HEK293 (cell line): Measurements from ENCODE around the gene GRIN3A.

ENCODE experiments used
- CTCF ChIA-PET: fragments of 350-600 bp; formaldehyde crosslinking; extraction: SDS; loops from one replicate; lab custom pipeline; 2021; ENCODE audit warnings: antibody characterized with exemption; lab: Yijun Ruan, JAX
- POLR2A ChIA-PET: fragments of 300-600 bp; formaldehyde crosslinking; extraction: SDS; loops from one replicate; lab custom pipeline; 2020; ENCODE audit warnings: antibody characterized with exemption, inconsistent platforms; lab: Yijun Ruan, JAX
- H3K27ac ChIP-seq: fragments of 200-500 bp; sonication (Bioruptor generic); 2 replicates; pipeline ENCODE4 v1.5.1; 2014; ENCODE audit warnings: low read depth, low read length, control low read depth, inconsistent platforms; ENCODE audit errors: extremely low read depth
- H3K36me3 ChIP-seq, 2 experiments: fragments of 200-500 bp in 1 of 2; sonication (Bioruptor generic) in 1 of 2; 1 replicate in 1 of 2; 2 replicates in 1 of 2; pipeline ENCODE4 v1.5.1; 2014 to 2017; ENCODE audit warnings: inconsistent platforms in 2 of 2, low read length in 2 of 2; ENCODE audit not compliant: control insufficient read depth in 2 of 2, insufficient read depth in 1 of 2
- H3K4me1 ChIP-seq: fragments of 200-500 bp; sonication (Bioruptor generic); 2 replicates; pipeline ENCODE4 v1.5.1; 2014; ENCODE audit warnings: mild to moderate bottlenecking, low read length, inconsistent platforms; ENCODE audit not compliant: control insufficient read depth, insufficient read depth
- H3K4me3 ChIP-seq: 2 replicates; pipeline ENCODE4 v1.5.1; 2011; ENCODE audit warnings: low read depth, mild to moderate bottlenecking, control low read depth, low read length, moderate library complexity
- H3K9me3 ChIP-seq: fragments of 200-500 bp; sonication (Bioruptor generic); 2 replicates; pipeline ENCODE4 v1.5.1; 2014; ENCODE audit warnings: low read depth, low read length, inconsistent platforms; ENCODE audit not compliant: control insufficient read depth, insufficient read depth
- EGR2 ChIP-seq: fragments of 450-650 bp; formaldehyde crosslinking; IDR thresholded peaks from 2 replicates; pipeline ENCODE4 v1.5.1; 2016; ENCODE audit warnings: low read depth, missing biosample characterization, missing genetic modification characterization
- HIC1 ChIP-seq: fragments of 450-650 bp; formaldehyde crosslinking; IDR thresholded peaks from 2 replicates; pipeline ENCODE4 v1.5.1; 2016; ENCODE audit warnings: missing biosample characterization, missing genetic modification characterization
- KLF1 ChIP-seq: fragments of 450-650 bp; formaldehyde crosslinking; IDR thresholded peaks from 2 replicates; pipeline ENCODE4 v1.5.1; 2016; ENCODE audit warnings: missing biosample characterization, missing genetic modification characterization
- KLF7 ChIP-seq: fragments of 450-650 bp; formaldehyde crosslinking; IDR thresholded peaks from 2 replicates; pipeline ENCODE4 v1.5.1; 2016; ENCODE audit warnings: missing biosample characterization, missing genetic modification characterization, borderline replicate concordance
- MEIS1 ChIP-seq: sonication (generic); formaldehyde crosslinking; IDR thresholded peaks from 2 replicates; pipeline ENCODE4 v1.8.1; 2022; ENCODE audit warnings: missing genetic modification reagents, mild to moderate bottlenecking, borderline replicate concordance
- PRDM6 ChIP-seq: fragments of 450-650 bp; formaldehyde crosslinking; IDR thresholded peaks from 2 replicates; pipeline ENCODE4 v1.5.1; 2017; ENCODE audit warnings: missing biosample characterization, missing genetic modification characterization
- REPIN1 ChIP-seq: fragments of 450-650 bp; formaldehyde crosslinking; IDR thresholded peaks from 2 replicates; pipeline ENCODE4 v1.5.1; 2017; ENCODE audit warnings: missing biosample characterization, missing genetic modification characterization, low read depth
- REST ChIP-seq: fragments of 450-650 bp; formaldehyde crosslinking; IDR thresholded peaks from 2 replicates; pipeline ENCODE4 v1.5.1; 2016; ENCODE audit warnings: missing biosample characterization, missing genetic modification characterization
- ZFP3 ChIP-seq: fragments of 450-650 bp; formaldehyde crosslinking; IDR thresholded peaks from 2 replicates; pipeline ENCODE4 v1.5.1; 2016; ENCODE audit warnings: low read depth, missing biosample characterization, missing genetic modification characterization
- ZNF223 ChIP-seq: fragments of 450-650 bp; formaldehyde crosslinking; IDR thresholded peaks from 2 replicates; pipeline ENCODE4 v1.5.1; 2016; ENCODE audit warnings: missing biosample characterization, missing genetic modification characterization
- ZNF354C ChIP-seq: fragments of 450-650 bp; formaldehyde crosslinking; IDR thresholded peaks from 2 replicates; pipeline ENCODE4 v1.5.1; 2016; ENCODE audit warnings: missing biosample characterization, missing genetic modification characterization, low read depth, borderline replicate concordance
- ZNF510 ChIP-seq: fragments of 450-650 bp; formaldehyde crosslinking; IDR thresholded peaks from 2 replicates; pipeline ENCODE4 v1.5.1; 2018; ENCODE audit warnings: mild to moderate bottlenecking, missing genetic modification characterization, missing biosample characterization; ENCODE audit not compliant: insufficient replicate concordance
- ZNF521 ChIP-seq: fragments of 450-650 bp; formaldehyde crosslinking; IDR thresholded peaks from 2 replicates; pipeline ENCODE4 v1.5.1; 2017; ENCODE audit warnings: missing biosample characterization, mild to moderate bottlenecking, missing genetic modification characterization
- ZNF791 ChIP-seq: fragments of 450-650 bp; formaldehyde crosslinking; IDR thresholded peaks from 2 replicates; pipeline ENCODE4 v1.5.1; 2016; ENCODE audit warnings: missing biosample characterization, missing genetic modification characterization
- ZNF830 ChIP-seq: fragments of 450-650 bp; IDR thresholded peaks from 2 replicates; pipeline ENCODE4 v1.5.0; 2018; ENCODE audit warnings: missing biosample characterization, missing genetic modification characterization, low read depth, mild to moderate bottlenecking, moderate library complexity

GRIN3A gene

GRCh38 chr9:101587332-101588043 is 151.0 kb downstream of the GRIN3A start:
- POLR2A ChIA-PET: no interaction called here
- Histone ChIP-seq H3K4me3 (no peak overlapping the region), H3K9me3 (no peaks in the 10 kb centered on the region), H3K36me3 (no peaks in the 10 kb centered on the region), H3K27ac (no peak overlapping the region), H3K4me1 (no peaks in the 10 kb centered on the region)
- TF ChIP-seq ZNF521 (tag by site-specific recombination) (no peak), ZNF354C (tag by site-specific recombination) (no peak), ZNF830 (no peak), REST (tag by site-specific recombination) (no peak), PRDM6 (tag by site-specific recombination) (no peak), KLF7 (no peak), KLF1 (tag by site-specific recombination) (no peak)
- CTCF ChIA-PET: interaction anchor here (0.7 to 1.8 kb wide), 3 partner anchors 11 to 129 kb away, joined by 3 to 6 read pairs (median 4); no protein-coding TSS in a partner anchor

GRCh38 chr9:101586651-101587050 is 151.8 kb downstream of the GRIN3A start:
- CTCF ChIA-PET: interaction anchor here (1.8 kb wide), 1 partner anchor 128 kb away, joined by 4 read pairs; no protein-coding TSS in a partner anchor
- POLR2A ChIA-PET: no interaction called here
- TF ChIP-seq MEIS1 (CRISPR knock-in tag) (no peak), REPIN1 (tag by site-specific recombination) (no peak), HIC1 (tag by site-specific recombination) (no peak), EGR2 (tag by site-specific recombination) (no peak), ZNF510 (tag by site-specific recombination) (no peak), ZFP3 (tag by site-specific recombination) (no peak), ZNF223 (tag by site-specific recombination) (no peak), ZNF354C (tag by site-specific recombination) (no peak), ZNF791 (no peak)
- TF ChIP-seq, all 188 proteins: peak for 0

More at GRCh38 chr9:101586651-101587050, 151.8 kb downstream of the GRIN3A start:
- no peak overlapping the region for H3K27ac ChIP-seq
- H3K4me1 ChIP-seq: no peaks in the 10 kb centered on the region
- H3K4me3 ChIP-seq: no peak overlapping the region
- H3K9me3 ChIP-seq: no peaks in the 10 kb centered on the region
- H3K36me3 ChIP-seq: no peaks in the 10 kb centered on the region
